Measurements from ENCODE around the gene ANXA3. TPM values are rescaled to one million over a fixed set of nuclear protein-coding genes. Genes with fewer than 3 reads are reported as not detected.
"Not testable (repeated sequence)": the region's sequence is repeated elsewhere in the genome, so short reads cannot be mapped to it uniquely, and the experiment has no call there.

Gene ANXA3, protein sequence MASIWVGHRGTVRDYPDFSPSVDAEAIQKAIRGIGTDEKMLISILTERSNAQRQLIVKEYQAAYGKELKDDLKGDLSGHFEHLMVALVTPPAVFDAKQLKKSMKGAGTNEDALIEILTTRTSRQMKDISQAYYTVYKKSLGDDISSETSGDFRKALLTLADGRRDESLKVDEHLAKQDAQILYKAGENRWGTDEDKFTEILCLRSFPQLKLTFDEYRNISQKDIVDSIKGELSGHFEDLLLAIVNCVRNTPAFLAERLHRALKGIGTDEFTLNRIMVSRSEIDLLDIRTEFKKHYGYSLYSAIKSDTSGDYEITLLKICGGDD
- total RNA-seq (2014; rRNA removed; shearing (Covaris generic)): 3.4 and 4.5 TPM in 2 replicates

GRCh38 chr4:78551420-78552351, at the start of gene ANXA3:
ANXA3 (plus strand) TSS chr4:78551770; CDS start chr4:78554474, 2,704 bp downstream.
- H3K27ac ChIP-seq: no peak within 1 kb of the TSS
- no peaks in the 10 kb centered on the region for H3K27me3 ChIP-seq
- H3K4me1 ChIP-seq: peaks cover 11% of the 10 kb centered on the region; the same call in 1 of the 2 replicates
- no peaks in the 10 kb centered on the region; the same call in 1 of the 2 replicates for H3K36me3 ChIP-seq
- peak; percentile 19 to 43 for DNase-seq
- H3K4me3 ChIP-seq: peak within 1 kb of the TSS; percentile 58
- H3K9me3 ChIP-seq (replicated peaks): no peaks in the 10 kb centered on the region

DNA sequence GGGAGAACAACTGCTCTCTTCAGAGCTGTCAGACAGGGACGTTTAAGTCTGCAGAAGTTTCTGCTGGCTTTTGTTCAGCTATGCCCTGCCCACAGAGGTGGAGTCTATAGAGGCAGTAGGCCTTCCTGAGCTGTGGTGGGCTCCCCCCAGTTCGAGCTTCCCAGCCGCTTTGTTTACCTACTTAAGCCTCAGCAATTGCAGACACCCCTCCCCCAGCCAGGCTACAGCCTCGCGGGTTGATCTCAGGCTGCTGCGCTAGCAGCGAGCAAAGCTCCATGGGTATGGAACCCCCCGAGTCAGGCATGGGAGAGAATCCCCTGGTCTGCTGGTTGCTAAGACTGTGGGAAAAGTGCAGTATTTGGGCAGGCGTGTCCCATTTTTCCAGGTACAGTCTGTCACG, 45.3 kb upstream of the ANXA3 start:
- H3K27ac ChIP-seq; H3K4me3 ChIP-seq; H3K4me1 ChIP-seq; H3K9me3 ChIP-seq (replicated peaks); DNase-seq; H3K27me3 ChIP-seq: not testable (repeated sequence)
- H3K36me3 ChIP-seq: peaks cover 19% of the 10 kb centered on the region

- Histone ChIP-seq H3K4me1 (no peaks in the 10 kb centered on the region), H3K36me3 (peaks cover 19% of the 10 kb centered on the region), H3K27me3 (no peaks in the 10 kb centered on the region), H3K4me3 (no peak overlapping the region), H3K27ac (no peak overlapping the region), H3K9me3 (replicated peaks) (no peaks in the 10 kb centered on the region)
- no peak for DNase-seq
Measured at GRCh38 chr4:78509043-78509442, 42.5 kb upstream of the ANXA3 start.

DNA sequence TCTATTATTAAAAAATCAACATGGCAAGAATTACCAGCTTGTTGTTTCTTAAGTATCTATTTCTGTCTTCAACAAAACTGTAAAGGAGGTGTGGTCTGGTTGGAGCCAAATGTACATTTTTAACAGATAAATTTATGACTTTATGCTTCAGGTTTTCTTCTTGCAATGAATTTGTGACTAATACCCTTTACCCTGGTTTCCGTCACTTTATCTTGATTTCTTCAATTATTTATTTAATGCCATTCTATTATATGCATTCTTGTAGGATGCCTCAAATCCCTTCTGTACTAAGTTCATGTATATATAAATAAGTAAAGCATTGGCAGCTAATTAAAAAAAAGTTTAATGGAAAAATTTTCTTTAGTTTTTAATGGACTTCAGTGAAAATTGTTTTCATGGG, 41.5 kb upstream of the ANXA3 start:
- H3K27me3 ChIP-seq: no peaks in the 10 kb centered on the region
- DNase-seq: no peak
- H3K27ac ChIP-seq: no peak overlapping the region
- no peak overlapping the region for H3K4me3 ChIP-seq
- H3K36me3 ChIP-seq: peaks cover 19% of the 10 kb centered on the region
- H3K9me3 ChIP-seq (replicated peaks): no peaks in the 10 kb centered on the region
- H3K4me1 ChIP-seq: no peaks in the 10 kb centered on the region

GRCh38 chr4:78510681-78511080, 40.9 kb upstream of the ANXA3 start:
- no peak overlapping the region for H3K27ac ChIP-seq
- H3K9me3 ChIP-seq (replicated peaks): no peaks in the 10 kb centered on the region
- no peak overlapping the region for H3K4me3 ChIP-seq
- no peaks in the 10 kb centered on the region for H3K4me1 ChIP-seq
- no peak for DNase-seq
- no peaks in the 10 kb centered on the region for H3K27me3 ChIP-seq
- peaks cover 19% of the 10 kb centered on the region for H3K36me3 ChIP-seq

DNA sequence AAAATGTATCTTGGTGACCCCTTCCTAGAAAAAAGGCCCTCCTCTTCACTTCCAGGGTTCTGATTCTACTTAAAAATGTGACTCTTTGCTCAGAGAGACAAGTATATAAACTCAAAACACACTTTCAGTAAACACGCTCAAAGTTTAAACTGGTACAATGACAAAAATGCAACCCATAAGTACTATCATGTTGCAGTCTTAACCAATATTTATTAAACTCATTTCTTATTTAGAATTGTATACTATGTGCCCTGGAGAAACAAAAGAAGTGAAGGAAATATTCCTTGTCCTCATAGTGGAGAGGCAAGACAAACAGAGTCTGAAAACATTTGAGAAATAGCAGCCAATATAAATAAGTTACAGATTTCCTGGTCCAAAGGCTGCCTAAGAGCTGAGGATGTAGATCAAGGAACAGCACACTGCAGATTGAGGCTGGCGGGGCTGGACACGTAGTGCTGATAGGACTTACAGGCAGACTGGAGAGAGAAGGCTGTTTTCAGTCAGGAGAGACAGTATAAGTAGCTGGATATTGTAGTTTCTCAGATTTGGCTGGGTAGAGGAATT, 39.1 kb upstream of the ANXA3 start:
- H3K27me3 ChIP-seq: no peaks in the 10 kb centered on the region
- no peaks in the 10 kb centered on the region for H3K9me3 ChIP-seq (replicated peaks)
- DNase-seq: no peak
- no peaks in the 10 kb centered on the region for H3K4me1 ChIP-seq
- H3K36me3 ChIP-seq: peaks cover 11% of the 10 kb centered on the region
- H3K27ac ChIP-seq: no peak overlapping the region
- no peak overlapping the region for H3K4me3 ChIP-seq

GRCh38 chr4:78513411-78513975, 38.1 kb upstream of the ANXA3 start:
- peaks cover 7% of the 10 kb centered on the region for H3K36me3 ChIP-seq
- H3K4me1 ChIP-seq: no peaks in the 10 kb centered on the region

GRCh38 chr4:78517050-78517652, 34.4 kb upstream of the ANXA3 start:
- no peaks in the 10 kb centered on the region for H3K9me3 ChIP-seq (replicated peaks)
- no peaks in the 10 kb centered on the region for H3K27me3 ChIP-seq
- H3K36me3 ChIP-seq: peaks cover 5% of the 10 kb centered on the region; the same call in 1 of the 2 replicates
- H3K27ac ChIP-seq: no peak overlapping the region
- no peak overlapping the region for H3K4me3 ChIP-seq
- no peaks in the 10 kb centered on the region for H3K4me1 ChIP-seq
- peak in 1 of 2 experiments; percentile 77 for DNase-seq

More at GRCh38 chr4:78513411-78513975, 38.1 kb upstream of the ANXA3 start:
- H3K9me3 ChIP-seq (replicated peaks): no peaks in the 10 kb centered on the region
- DNase-seq: no peak
- no peak overlapping the region for H3K27ac ChIP-seq
- no peaks in the 10 kb centered on the region for H3K27me3 ChIP-seq
- no peak overlapping the region for H3K4me3 ChIP-seq

GRCh38 chr4:78518561-78518960, 33.0 kb upstream of the ANXA3 start:
- no peak for DNase-seq
- H3K4me1 ChIP-seq: no peaks in the 10 kb centered on the region
- H3K27me3 ChIP-seq: no peaks in the 10 kb centered on the region
- no peak overlapping the region for H3K27ac ChIP-seq
- H3K36me3 ChIP-seq: peaks cover 5% of the 10 kb centered on the region; the same call in 1 of the 2 replicates
- H3K9me3 ChIP-seq (replicated peaks): no peaks in the 10 kb centered on the region
- H3K4me3 ChIP-seq: no peak overlapping the region

DNA sequence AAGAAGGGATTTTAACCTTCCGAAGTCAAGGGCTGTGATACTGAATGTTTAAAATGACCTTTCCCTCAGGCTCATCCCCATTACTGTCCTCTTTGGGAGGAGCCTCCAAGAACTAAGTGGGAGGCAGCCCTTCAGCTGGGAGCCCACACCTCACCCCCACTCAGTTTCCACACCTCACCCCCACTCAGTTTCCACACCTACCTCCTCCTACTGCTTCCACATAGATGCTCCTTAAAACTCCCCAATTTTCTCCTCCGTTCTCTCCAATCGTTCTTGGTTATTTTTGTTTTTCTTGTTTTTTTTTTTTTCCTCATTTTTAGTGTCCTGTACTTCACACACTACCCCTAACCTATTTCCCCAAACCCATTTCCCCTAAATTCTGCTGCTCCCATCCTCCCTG, 31.6 kb upstream of the ANXA3 start:
- peaks cover 5% of the 10 kb centered on the region; the same call in 1 of the 2 replicates for H3K36me3 ChIP-seq

DNA sequence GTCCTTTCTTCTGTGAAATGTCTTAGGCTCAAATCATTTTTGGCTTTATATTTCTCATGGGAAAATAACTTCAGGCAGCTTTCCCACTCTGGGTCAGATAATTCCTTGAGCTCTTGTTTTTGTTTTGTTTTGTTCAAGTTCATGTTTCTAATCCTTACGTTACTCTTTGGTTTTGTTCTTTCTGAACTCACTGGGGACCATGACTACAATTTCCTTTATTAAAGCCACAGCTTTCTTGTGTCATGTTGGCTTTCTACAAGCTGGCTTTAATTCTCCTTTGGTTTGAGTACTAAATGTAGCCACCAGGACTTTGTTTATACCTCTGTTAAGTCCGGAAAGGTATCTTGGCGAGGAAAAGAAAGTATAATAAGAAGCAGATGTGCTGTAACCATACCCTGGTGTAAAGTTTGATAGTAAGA, 30.8 kb upstream of the ANXA3 start:
- H3K9me3 ChIP-seq (replicated peaks): no peaks in the 10 kb centered on the region
- no peak overlapping the region for H3K27ac ChIP-seq
- no peak overlapping the region for H3K4me3 ChIP-seq
- no peak for DNase-seq
- peaks cover 5% of the 10 kb centered on the region; the same call in 1 of the 2 replicates for H3K36me3 ChIP-seq
- H3K27me3 ChIP-seq: no peaks in the 10 kb centered on the region
- no peaks in the 10 kb centered on the region for H3K4me1 ChIP-seq

More for the DNA sequence above, 31.6 kb upstream of the ANXA3 start:
- H3K4me3 ChIP-seq: no peak overlapping the region
- no peaks in the 10 kb centered on the region for H3K4me1 ChIP-seq
- DNase-seq: no peak
- no peaks in the 10 kb centered on the region for H3K27me3 ChIP-seq
- H3K9me3 ChIP-seq (replicated peaks): no peaks in the 10 kb centered on the region
- H3K27ac ChIP-seq: no peak overlapping the region

- DNase-seq: no peak
- no peaks in the 10 kb centered on the region for H3K27me3 ChIP-seq
- no peaks in the 10 kb centered on the region for H3K9me3 ChIP-seq (replicated peaks)
- no peak overlapping the region for H3K4me3 ChIP-seq
- no peaks in the 10 kb centered on the region for H3K4me1 ChIP-seq
- peaks cover 17% of the 10 kb centered on the region for H3K36me3 ChIP-seq
- H3K27ac ChIP-seq: no peak overlapping the region
Measured at GRCh38 chr4:78524009-78524408, 27.6 kb upstream of the ANXA3 start.

GRCh38 chr4:78525559-78525958, 26.0 kb upstream of the ANXA3 start:
- Histone ChIP-seq H3K36me3 (peaks cover 17% of the 10 kb centered on the region), H3K4me1 (no peaks in the 10 kb centered on the region), H3K27me3 (no peaks in the 10 kb centered on the region), H3K27ac (no peak overlapping the region), H3K4me3 (no peak overlapping the region), H3K9me3 (replicated peaks) (0 out of 2 replicates have a peak, but pooled peaks cover 1% of the 10 kb centered on the region)
- DNase-seq: no peak

DNA sequence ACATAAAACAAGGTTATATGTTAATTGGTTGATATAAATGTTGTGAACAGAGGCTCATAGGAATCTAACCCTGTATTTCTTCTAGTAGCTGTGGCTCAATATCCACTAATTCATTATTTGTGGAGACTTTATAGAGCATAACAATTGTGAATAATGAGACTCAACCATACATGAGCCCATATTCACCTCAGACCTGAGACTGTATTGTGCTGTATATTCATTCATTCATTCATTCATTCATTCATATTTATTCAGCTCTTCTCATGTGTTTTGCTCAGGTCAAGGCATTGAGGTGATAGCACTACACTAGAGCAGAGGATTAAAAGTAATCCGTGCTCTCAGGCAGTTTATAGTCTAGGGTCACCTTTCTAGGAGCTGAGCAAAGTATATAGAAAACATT, 24.5 kb upstream of the ANXA3 start:
- no peak for DNase-seq
- Histone ChIP-seq H3K27ac (no peak overlapping the region), H3K9me3 (replicated peaks) (0 out of 2 replicates have a peak, but pooled peaks cover 3% of the 10 kb centered on the region), H3K4me3 (no peak overlapping the region), H3K27me3 (no peaks in the 10 kb centered on the region), H3K36me3 (peaks cover 12% of the 10 kb centered on the region), H3K4me1 (no peaks in the 10 kb centered on the region)
